ENCODE measurements around the gene LTBP1. TPM values are rescaled to one million over a fixed set of nuclear protein-coding genes. Genes with fewer than 3 reads are reported as not detected.

LTBP1 gene
- total RNA-seq, 1 experiment from 2014 or later: 28.5 TPM

DNA sequence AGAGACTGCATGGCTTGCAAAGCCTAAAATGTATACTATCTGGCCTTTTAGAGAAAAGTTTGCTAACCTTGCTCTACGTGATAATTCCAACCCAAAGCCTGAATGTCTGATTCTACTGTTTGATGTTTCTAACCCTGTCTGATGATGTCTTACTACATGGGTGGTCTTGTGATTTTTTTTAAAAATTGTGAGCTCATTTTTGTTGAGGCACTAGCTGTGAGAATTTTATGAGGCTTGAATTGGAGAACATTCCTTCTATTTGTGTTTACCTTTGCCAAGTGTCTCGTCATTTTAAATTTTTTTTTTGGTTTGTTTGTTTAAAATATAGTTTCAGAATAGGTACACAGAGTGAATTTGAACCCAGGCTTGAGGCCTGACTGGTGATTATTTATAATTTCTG is 15.2 kb upstream of the LTBP1 start:
- no CpG with 5 or more reads among the region's 2 CpGs for WGBS (ENCODE audit: extremely low coverage, insufficient read length, low lambda C conversion rate)
- Histone ChIP-seq H3K4me1 (ENCODE audit: insufficient read depth, low read length) (peaks cover 11% of the 10 kb centered on the region; the same call in 1 of the 2 replicates), H2BK15ac (ENCODE audit: low read depth, low read length) (no peak overlapping the region), H3T11ph (ENCODE audit: low read length) (no peak overlapping the region), H2AK5ac (ENCODE audit: insufficient read length, low read length) (no peak overlapping the region), H4K91ac (ENCODE audit: insufficient read length, low read depth, low read length) (no peak overlapping the region), H4K20me1 (ENCODE audit: control insufficient read depth, insufficient read depth, insufficient read length) (no peaks in the 10 kb centered on the region), H3K4me2 (ENCODE audit: insufficient read depth, insufficient read length, low read length) (peak overlapping the region; percentile 37), H3K9me3 (ENCODE audit: control insufficient read depth, low read depth, low read length) (no peaks in the 10 kb centered on the region), H3K18ac (ENCODE audit: insufficient read length, low read depth, low read length) (no peak overlapping the region), H2BK5ac (ENCODE audit: insufficient read length, low read length) (no peak overlapping the region), H4K8ac (replicated peaks; ENCODE audit: insufficient read length, low read depth, low read length) (no peak overlapping the region), H3K56ac (ENCODE audit: insufficient read length, low read depth, low read length) (no peak overlapping the region), H3K14ac (ENCODE audit: insufficient read depth, low read length) (no peak overlapping the region), H2AFZ (ENCODE audit: low read length) (no peak overlapping the region), H3K23ac (ENCODE audit: insufficient read length, low read depth, low read length) (no peak overlapping the region), H3K79me2 (ENCODE audit: insufficient read depth, low read length) (no peaks in the 10 kb centered on the region), H3K4ac (ENCODE audit: low read depth, low read length) (no peak overlapping the region), H3K27me3 (ENCODE audit: insufficient read depth, low read length) (no peaks in the 10 kb centered on the region), H2BK120ac (ENCODE audit: low read depth, low read length, poor library complexity, severe bottlenecking) (no peak overlapping the region), H3K23me2 (ENCODE audit: insufficient read length, low read depth, low read length, poor library complexity, severe bottlenecking) (no peaks in the 10 kb centered on the region), H3K79me1 (ENCODE audit: insufficient read depth, low read depth, low read length, poor library complexity, severe bottlenecking) (no peaks in the 10 kb centered on the region), H2BK12ac (ENCODE audit: insufficient read length, low read depth, low read length) (no peak overlapping the region), H3K27ac (ENCODE audit: insufficient read length, low read depth, low read length) (no peak overlapping the region), H4K5ac (ENCODE audit: insufficient read length, low read depth, low read length) (no peak overlapping the region), H2BK20ac (ENCODE audit: low read depth, low read length, poor library complexity, severe bottlenecking) (no peak overlapping the region), H3K9ac (ENCODE audit: extremely low read depth, insufficient read length, low read length) (no peak overlapping the region)
- peaks cover 0 to 7% (median 0%) of the 10 kb centered on the region in 3 experiments; a peak in 3 of 7 replicates for H3K36me3 Mint-ChIP-seq (ENCODE audit: insufficient read depth in 1 of 3, low read depth in 3 of 3)
- no peaks in the 10 kb centered on the region for H3K9me3 Mint-ChIP-seq
- peak overlapping the region; percentile 70 to 96 (median 92); a peak in 6 of 7 replicates for H3K27ac Mint-ChIP-seq
- no peak for DNase-seq
- TF ChIP-seq, protein P1, sequence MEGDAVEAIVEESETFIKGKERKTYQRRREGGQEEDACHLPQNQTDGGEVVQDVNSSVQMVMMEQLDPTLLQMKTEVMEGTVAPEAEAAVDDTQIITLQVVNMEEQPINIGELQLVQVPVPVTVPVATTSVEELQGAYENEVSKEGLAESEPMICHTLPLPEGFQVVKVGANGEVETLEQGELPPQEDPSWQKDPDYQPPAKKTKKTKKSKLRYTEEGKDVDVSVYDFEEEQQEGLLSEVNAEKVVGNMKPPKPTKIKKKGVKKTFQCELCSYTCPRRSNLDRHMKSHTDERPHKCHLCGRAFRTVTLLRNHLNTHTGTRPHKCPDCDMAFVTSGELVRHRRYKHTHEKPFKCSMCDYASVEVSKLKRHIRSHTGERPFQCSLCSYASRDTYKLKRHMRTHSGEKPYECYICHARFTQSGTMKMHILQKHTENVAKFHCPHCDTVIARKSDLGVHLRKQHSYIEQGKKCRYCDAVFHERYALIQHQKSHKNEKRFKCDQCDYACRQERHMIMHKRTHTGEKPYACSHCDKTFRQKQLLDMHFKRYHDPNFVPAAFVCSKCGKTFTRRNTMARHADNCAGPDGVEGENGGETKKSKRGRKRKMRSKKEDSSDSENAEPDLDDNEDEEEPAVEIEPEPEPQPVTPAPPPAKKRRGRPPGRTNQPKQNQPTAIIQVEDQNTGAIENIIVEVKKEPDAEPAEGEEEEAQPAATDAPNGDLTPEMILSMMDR (conservative IDR thresholded peaks at IDR 0.05): no peak
- H3K27me3 Mint-ChIP-seq (ENCODE audit: low read depth): no peaks in the 10 kb centered on the region
- 0 out of 5 replicates have a peak overlapping the region, but pooled peaks of 1 of the 2 experiments have one; percentile 64 for H3K4me3 Mint-ChIP-seq
- peaks cover 43 to 47% of the 10 kb centered on the region in 2 experiments for H3K4me1 Mint-ChIP-seq
